GM19328 (cell line): Measurements from ENCODE around the gene DHX30.

ENCODE experiments used
- ATAC-seq: cut with Tn5 transposase; IDR thresholded peaks from one replicate; pipeline ENCODE4 v1.9.1; 2021; ENCODE audit warnings: mild to moderate bottlenecking, moderate library complexity; ENCODE audit not compliant: unreplicated experiment

Gene DHX30

GRCh38 chr3:47850564-47851410, 47.8 kb downstream of the DHX30 start:
- no peak for ATAC-seq

GRCh38 chr3:47851888-47852603, 49.1 kb downstream of the DHX30 start:
- ATAC-seq: no peak

GRCh38 chr3:47852604-47853602, 50.0 kb downstream of the DHX30 start:
- ATAC-seq: no peak

GRCh38 chr3:47854267-47854666, 51.3 kb downstream of the DHX30 start:
- ATAC-seq: no peak

- no peak for ATAC-seq
These were observed 52.0 kb downstream of the DHX30 start for GRCh38 chr3:47854720-47855455.

- ATAC-seq: no peak
These were observed 52.8 kb downstream of the DHX30 start for GRCh38 chr3:47855461-47856383.

GRCh38 chr3:47856669-47857068, 53.7 kb downstream of the DHX30 start:
- ATAC-seq: no peak

GRCh38 chr3:47857151-47857550, 54.2 kb downstream of the DHX30 start:
- no peak for ATAC-seq

GRCh38 chr3:47859956-47860605, 57.1 kb downstream of the DHX30 start:
- no peak for ATAC-seq

GRCh38 chr3:47863391-47864128, 60.6 kb downstream of the DHX30 start:
- no peak for ATAC-seq

GRCh38 chr3:47865192-47865591, 62.3 kb downstream of the DHX30 start:
- no peak for ATAC-seq

- ATAC-seq: no peak
These were observed 64.6 kb downstream of the DHX30 start for GRCh38 chr3:47867451-47868044.

GRCh38 chr3:47868306-47868705, 65.4 kb downstream of the DHX30 start:
- ATAC-seq: no peak

- ATAC-seq: no peak
These were observed 67.2 kb downstream of the DHX30 start for GRCh38 chr3:47870156-47870555.

- ATAC-seq: no peak
These were observed 67.8 kb downstream of the DHX30 start for GRCh38 chr3:47870702-47871260.

GRCh38 chr3:47871389-47871788, 68.5 kb downstream of the DHX30 start:
- ATAC-seq: no peak

- ATAC-seq: no peak
These were observed 70.0 kb downstream of the DHX30 start for GRCh38 chr3:47872916-47873315.
